ENCODE results near the gene CTR9. TPM values are rescaled to one million over a fixed set of nuclear protein-coding genes. Genes with fewer than 3 reads are reported as not detected.

Gene CTR9
- total RNA-seq, 2 donors from 2014 or later: 12.2 to 28.7 TPM

DNA sequence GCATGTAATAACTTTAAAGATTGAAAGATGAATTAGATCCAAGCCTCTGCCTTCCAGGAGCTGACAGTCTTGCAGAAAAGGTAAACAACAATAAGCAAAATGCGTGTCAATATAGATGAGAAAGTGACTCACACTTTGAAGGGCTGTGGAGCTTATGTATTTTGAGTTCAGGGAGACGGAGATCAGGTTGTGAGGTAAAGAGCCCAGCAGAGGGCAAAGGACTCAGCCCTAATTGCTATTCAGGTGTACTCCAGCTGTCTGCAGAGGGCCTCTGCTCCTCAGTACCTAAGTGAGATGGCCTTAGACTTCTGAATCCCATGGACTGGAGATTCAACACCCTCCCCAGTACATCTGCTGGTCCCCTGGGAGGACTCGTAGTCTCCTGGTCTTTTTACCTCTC is 22.9 kb upstream of the CTR9 start:
- H3K4me1 ChIP-seq: no peaks in the 10 kb centered on the region
- TF ChIP-seq, protein P1, sequence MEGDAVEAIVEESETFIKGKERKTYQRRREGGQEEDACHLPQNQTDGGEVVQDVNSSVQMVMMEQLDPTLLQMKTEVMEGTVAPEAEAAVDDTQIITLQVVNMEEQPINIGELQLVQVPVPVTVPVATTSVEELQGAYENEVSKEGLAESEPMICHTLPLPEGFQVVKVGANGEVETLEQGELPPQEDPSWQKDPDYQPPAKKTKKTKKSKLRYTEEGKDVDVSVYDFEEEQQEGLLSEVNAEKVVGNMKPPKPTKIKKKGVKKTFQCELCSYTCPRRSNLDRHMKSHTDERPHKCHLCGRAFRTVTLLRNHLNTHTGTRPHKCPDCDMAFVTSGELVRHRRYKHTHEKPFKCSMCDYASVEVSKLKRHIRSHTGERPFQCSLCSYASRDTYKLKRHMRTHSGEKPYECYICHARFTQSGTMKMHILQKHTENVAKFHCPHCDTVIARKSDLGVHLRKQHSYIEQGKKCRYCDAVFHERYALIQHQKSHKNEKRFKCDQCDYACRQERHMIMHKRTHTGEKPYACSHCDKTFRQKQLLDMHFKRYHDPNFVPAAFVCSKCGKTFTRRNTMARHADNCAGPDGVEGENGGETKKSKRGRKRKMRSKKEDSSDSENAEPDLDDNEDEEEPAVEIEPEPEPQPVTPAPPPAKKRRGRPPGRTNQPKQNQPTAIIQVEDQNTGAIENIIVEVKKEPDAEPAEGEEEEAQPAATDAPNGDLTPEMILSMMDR (IDR thresholded peaks at IDR 0.05): no peak
- no peak for TF ChIP-seq POLR2A (IDR thresholded peaks at IDR 0.05)
- ATAC-seq (no peak), DNase-seq (no peak)
- no peaks in the 10 kb centered on the region for H3K36me3 ChIP-seq (replicated peaks in 1 of 2; ENCODE audit: insufficient read depth in 1 of 2, low read depth in 2 of 2)
- H3K9me3 ChIP-seq: no peaks in the 10 kb centered on the region
- 69 to 80% methylated on average over 3 of the region's 3 CpGs for WGBS, 2 donors
- no peaks in the 10 kb centered on the region for H3K27me3 ChIP-seq
- no peak overlapping the region for H3K27ac ChIP-seq
- intact Hi-C loops (cut with DNase I): no loop called here
- no peak overlapping the region for H3K4me3 ChIP-seq

DNA sequence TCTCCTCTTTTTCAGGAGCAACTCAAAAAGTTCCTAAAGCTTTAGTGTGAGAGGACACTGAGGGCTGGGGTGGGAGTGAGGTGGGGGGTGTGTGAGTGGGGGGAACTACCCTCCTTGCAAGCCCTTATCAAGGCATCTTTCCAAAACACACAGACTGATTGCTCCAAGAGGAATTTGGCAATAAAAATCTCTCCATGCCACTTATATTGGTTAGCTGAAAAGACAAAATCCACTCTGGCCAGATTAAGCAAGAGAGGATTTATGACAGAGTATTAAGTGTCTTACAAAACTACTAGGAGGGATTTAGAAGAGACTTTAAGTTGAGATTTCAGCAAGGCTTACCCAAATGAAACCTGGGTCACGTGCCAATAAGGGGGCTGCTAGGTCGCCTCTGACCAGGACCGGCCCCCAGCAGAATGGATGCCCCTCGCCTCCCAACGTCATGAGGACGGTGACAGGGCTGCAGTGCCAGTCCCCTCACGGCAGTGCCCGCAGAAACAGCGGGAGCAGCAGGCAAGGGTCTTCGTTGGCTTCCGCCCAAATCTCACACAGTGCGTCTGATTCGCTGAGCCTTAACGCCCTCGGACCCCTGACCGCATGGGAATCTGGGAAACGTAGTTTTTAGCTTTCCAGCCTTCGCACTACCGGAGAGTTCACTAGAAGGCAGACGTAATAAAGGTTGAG is 22.1 kb upstream of the CTR9 start:
- TF ChIP-seq, protein P1 (IDR thresholded peaks at IDR 0.05): no peak
- no peak for TF ChIP-seq POLR2A (IDR thresholded peaks at IDR 0.05)
- H3K27me3 ChIP-seq: no peaks in the 10 kb centered on the region
- H3K4me1 ChIP-seq: no peaks in the 10 kb centered on the region
- intact Hi-C loops (cut with DNase I): no loop called here
- H3K27ac ChIP-seq: no peak overlapping the region
- no peak for DNase-seq
- no peak for ATAC-seq
- 45 to 46% methylated on average over 12 to 20 of the region's 20 CpGs for WGBS, 2 donors
- no peaks in the 10 kb centered on the region for H3K9me3 ChIP-seq
- H3K4me3 ChIP-seq: no peak overlapping the region
- H3K36me3 ChIP-seq (replicated peaks in 1 of 2; ENCODE audit: insufficient read depth in 1 of 2, low read depth in 2 of 2): no peaks in the 10 kb centered on the region

DNA sequence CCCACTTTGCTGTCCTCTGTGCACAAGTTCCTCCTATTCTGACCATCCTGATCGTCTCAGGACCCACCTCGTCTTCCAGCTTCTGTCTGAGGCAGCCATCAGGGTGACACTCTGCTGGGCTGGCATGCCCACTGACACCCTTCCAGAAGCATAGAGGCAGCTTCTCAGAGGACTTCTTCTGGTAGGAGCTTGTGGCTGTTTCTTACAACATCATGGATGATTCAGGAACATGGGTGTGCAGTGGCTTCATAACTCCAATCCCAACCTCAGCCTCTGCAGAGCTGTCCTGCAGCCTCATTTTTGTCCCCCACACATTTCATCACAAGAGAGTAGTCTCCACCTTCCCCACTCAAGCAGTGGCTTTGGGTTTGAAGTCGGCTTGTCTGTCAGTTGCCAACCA is 20.9 kb upstream of the CTR9 start:
- no peaks in the 10 kb centered on the region for H3K36me3 ChIP-seq (replicated peaks in 1 of 2; ENCODE audit: insufficient read depth in 1 of 2, low read depth in 2 of 2)
- intact Hi-C loops (cut with DNase I): no loop called here
- ATAC-seq (no peak), DNase-seq (no peak)
- no peak overlapping the region for H3K4me3 ChIP-seq
- no peaks in the 10 kb centered on the region for H3K27me3 ChIP-seq
- WGBS, 2 donors: 61 to 63% methylated on average over 3 of the region's 3 CpGs
- no peak overlapping the region for H3K27ac ChIP-seq
- H3K4me1 ChIP-seq: no peaks in the 10 kb centered on the region
- H3K9me3 ChIP-seq: no peaks in the 10 kb centered on the region
- TF ChIP-seq, protein P1 (IDR thresholded peaks at IDR 0.05): no peak
- TF ChIP-seq POLR2A (IDR thresholded peaks at IDR 0.05): no peak

DNA sequence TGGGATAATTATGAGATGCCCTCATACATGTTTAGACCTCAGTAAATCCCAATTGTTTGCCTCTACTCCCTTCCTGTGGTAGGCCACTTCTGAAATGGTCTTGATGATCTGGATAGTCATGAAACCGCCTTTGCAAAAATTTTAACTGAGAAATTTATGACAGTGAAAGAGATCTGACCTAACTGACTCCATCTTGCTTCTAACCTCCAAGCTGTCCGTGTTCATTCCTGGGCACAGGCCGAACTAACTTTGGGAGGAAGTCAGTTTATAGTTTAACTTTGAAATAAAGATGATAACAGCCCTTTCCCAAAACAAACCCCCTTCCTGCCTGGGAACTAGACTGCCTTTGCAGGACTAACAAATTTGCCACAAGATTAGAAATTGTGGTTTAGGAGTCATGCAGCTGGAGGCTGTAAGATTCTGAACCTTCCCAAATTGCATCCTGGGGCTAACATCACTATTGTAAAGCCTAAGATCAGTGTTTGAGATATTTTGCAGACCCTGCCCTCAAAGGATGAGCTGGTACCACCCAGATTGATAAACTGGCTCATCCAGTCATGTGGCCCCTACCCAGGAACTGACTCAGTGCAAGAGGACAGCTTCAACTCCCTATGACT is 19.9 kb upstream of the CTR9 start:
- Histone ChIP-seq H3K36me3 (replicated peaks in 1 of 2; ENCODE audit: insufficient read depth in 1 of 2, low read depth in 2 of 2) (no peaks in the 10 kb centered on the region), H3K4me1 (peaks cover 9% of the 10 kb centered on the region), H3K4me3 (no peak overlapping the region), H3K27me3 (no peaks in the 10 kb centered on the region), H3K9me3 (no peaks in the 10 kb centered on the region), H3K27ac (no peak overlapping the region)
- TF ChIP-seq, protein P1 (IDR thresholded peaks at IDR 0.05): no peak
- no peak for TF ChIP-seq POLR2A (IDR thresholded peaks at IDR 0.05)
- no peak for DNase-seq
- intact Hi-C loops (cut with DNase I): no loop called here
- WGBS, 2 donors: 78 to 84% methylated on average over 3 of the region's 3 CpGs
- no peak for ATAC-seq

Measured in body of pancreas (tissue), 4 donors.